ENCODE data around the gene FOXN3. TPM values are rescaled to one million over a fixed set of nuclear protein-coding genes. Genes with fewer than 3 reads are reported as not detected.

FOXN3 gene
- total RNA-seq, 1 donor from 2014 or later = 106 TPM

GRCh38 chr14:89378119-89378518, 38.9 kb downstream of the FOXN3 start:
- Mint-ChIP-seq H3K4me1 (peaks cover 57% of the 10 kb centered on the region), H3K9me3 (peaks cover 4% of the 10 kb centered on the region), H3K4me3 (no peak overlapping the region), H3K36me3 (ENCODE audit: low read depth) (peaks cover 13% of the 10 kb centered on the region), H3K27me3 (no peaks in the 10 kb centered on the region), H3K27ac (peak overlapping the region; percentile 43)
- ATAC-seq (ENCODE audit: low read depth) (peak; percentile 87), DNase-seq (no peak)
- CTCF ChIA-PET = interaction anchor here (1.1 kb wide), 1 partner anchor 9 kb away, joined by 3 read pairs; no protein-coding TSS in a partner anchor
- POLR2A ChIA-PET = interaction anchor here (1.0 kb wide), 1 partner anchor 12 kb away, joined by 3 read pairs; no protein-coding TSS in a partner anchor
- TF ChIP-seq, protein P1, sequence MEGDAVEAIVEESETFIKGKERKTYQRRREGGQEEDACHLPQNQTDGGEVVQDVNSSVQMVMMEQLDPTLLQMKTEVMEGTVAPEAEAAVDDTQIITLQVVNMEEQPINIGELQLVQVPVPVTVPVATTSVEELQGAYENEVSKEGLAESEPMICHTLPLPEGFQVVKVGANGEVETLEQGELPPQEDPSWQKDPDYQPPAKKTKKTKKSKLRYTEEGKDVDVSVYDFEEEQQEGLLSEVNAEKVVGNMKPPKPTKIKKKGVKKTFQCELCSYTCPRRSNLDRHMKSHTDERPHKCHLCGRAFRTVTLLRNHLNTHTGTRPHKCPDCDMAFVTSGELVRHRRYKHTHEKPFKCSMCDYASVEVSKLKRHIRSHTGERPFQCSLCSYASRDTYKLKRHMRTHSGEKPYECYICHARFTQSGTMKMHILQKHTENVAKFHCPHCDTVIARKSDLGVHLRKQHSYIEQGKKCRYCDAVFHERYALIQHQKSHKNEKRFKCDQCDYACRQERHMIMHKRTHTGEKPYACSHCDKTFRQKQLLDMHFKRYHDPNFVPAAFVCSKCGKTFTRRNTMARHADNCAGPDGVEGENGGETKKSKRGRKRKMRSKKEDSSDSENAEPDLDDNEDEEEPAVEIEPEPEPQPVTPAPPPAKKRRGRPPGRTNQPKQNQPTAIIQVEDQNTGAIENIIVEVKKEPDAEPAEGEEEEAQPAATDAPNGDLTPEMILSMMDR (IDR thresholded peaks at IDR 0.05) = no peak
- intact Hi-C loops (cut with micrococcal nuclease) = no loop called here

GRCh38 chr14:89377544-89377943, 39.5 kb downstream of the FOXN3 start:
- Mint-ChIP-seq H3K27ac (peak overlapping the region; percentile 33), H3K27me3 (no peaks in the 10 kb centered on the region), H3K36me3 (ENCODE audit: low read depth) (peaks cover 13% of the 10 kb centered on the region), H3K4me1 (peaks cover 57% of the 10 kb centered on the region), H3K9me3 (peaks cover 4% of the 10 kb centered on the region), H3K4me3 (no peak overlapping the region)
- TF ChIP-seq, protein P1 (IDR thresholded peaks at IDR 0.05) = no peak
- ATAC-seq (ENCODE audit: low read depth) (no peak), DNase-seq (no peak)
- POLR2A ChIA-PET = interaction anchor here (1.0 kb wide), 1 partner anchor 11 kb away, joined by 3 read pairs; no protein-coding TSS in a partner anchor
- intact Hi-C loops (cut with micrococcal nuclease) = no loop called here
- CTCF ChIA-PET = no interaction called here

- ChIA-PET POLR2A (interaction anchor here (0.7 to 1.0 kb wide), 3 partner anchors 10 to 256 kb away, joined by 3 to 9 read pairs (median 4); no protein-coding TSS in a partner anchor), CTCF (no interaction called here)
- Mint-ChIP-seq H3K4me1 (peaks cover 68% of the 10 kb centered on the region), H3K9me3 (no peaks in the 10 kb centered on the region), H3K27ac (no peak overlapping the region), H3K36me3 (ENCODE audit: low read depth) (peaks cover 5% of the 10 kb centered on the region), H3K27me3 (no peaks in the 10 kb centered on the region), H3K4me3 (no peak overlapping the region)
- TF ChIP-seq, protein P1 (IDR thresholded peaks at IDR 0.05) = no peak
- no peak for DNase-seq
- intact Hi-C loops (cut with micrococcal nuclease) = no loop called here
- no peak for ATAC-seq (ENCODE audit: low read depth)
Measured at GRCh38 chr14:89374908-89375307, 42.1 kb downstream of the FOXN3 start.

DNA sequence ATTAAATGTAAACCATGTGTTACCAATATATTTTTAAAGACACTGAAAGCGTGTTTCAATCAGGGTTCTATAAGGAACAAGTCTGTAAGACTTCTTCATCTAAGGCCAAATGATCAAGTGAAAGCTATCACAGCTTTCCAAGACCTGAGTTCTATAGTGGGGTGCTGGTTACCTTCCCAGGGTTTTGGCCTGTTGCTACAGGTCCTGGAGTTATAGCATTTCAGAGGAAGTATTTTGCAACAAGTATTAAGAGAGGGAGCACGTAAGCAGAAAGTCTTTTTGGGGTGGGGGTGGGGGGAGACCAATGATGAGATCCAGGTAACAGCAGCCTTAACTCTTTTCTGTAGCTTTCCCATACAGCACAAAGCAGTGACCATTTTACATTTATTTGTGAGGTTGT, 43.8 kb downstream of the FOXN3 start:
- POLR2A ChIA-PET = interaction anchor here (0.7 to 2.7 kb wide), 2 partner anchors 11 to 56 kb away, joined by 3 to 10 read pairs; no protein-coding TSS in a partner anchor
- Mint-ChIP-seq H3K4me3 (no peak overlapping the region), H3K27ac (peak overlapping the region; percentile 67), H3K27me3 (no peaks in the 10 kb centered on the region), H3K36me3 (ENCODE audit: low read depth) (peaks cover 9% of the 10 kb centered on the region), H3K9me3 (peaks cover 2% of the 10 kb centered on the region), H3K4me1 (peaks cover 69% of the 10 kb centered on the region)
- CTCF ChIA-PET = interaction anchor here (1.3 kb wide), 1 partner anchor 37 kb away, joined by 3 read pairs; no protein-coding TSS in a partner anchor
- intact Hi-C loops (cut with micrococcal nuclease) = loop anchor here (1.0 kb wide), 1 partner anchor 8 kb away; no protein-coding TSS in a partner anchor
- TF ChIP-seq, protein P1 (IDR thresholded peaks at IDR 0.05) = no peak
- ATAC-seq (ENCODE audit: low read depth) (no peak), DNase-seq (no peak)

GRCh38 chr14:89372512-89372883, 44.5 kb downstream of the FOXN3 start:
- H3K4me1 Mint-ChIP-seq = peaks cover 66% of the 10 kb centered on the region
- CTCF ChIA-PET = interaction anchor here (0.6 to 1.3 kb wide), 2 partner anchors 36 to 397 kb away, joined by 3 to 4 read pairs; no protein-coding TSS in a partner anchor
- H3K27ac Mint-ChIP-seq = peak overlapping the region; percentile 67
- H3K4me3 Mint-ChIP-seq = peak overlapping the region; percentile 36
- intact Hi-C loops (cut with micrococcal nuclease) = no loop called here
- peaks cover 2% of the 10 kb centered on the region for H3K9me3 Mint-ChIP-seq
- ATAC-seq (ENCODE audit: low read depth) = peak; percentile 35
- no peaks in the 10 kb centered on the region for H3K27me3 Mint-ChIP-seq
- TF ChIP-seq, protein P1 (IDR thresholded peaks at IDR 0.05) = no peak
- peaks cover 9% of the 10 kb centered on the region for H3K36me3 Mint-ChIP-seq (ENCODE audit: low read depth)
- DNase-seq = no peak
- POLR2A ChIA-PET = interaction anchor here (0.8 to 2.7 kb wide), 4 partner anchors 10 to 69 kb away, joined by 3 to 10 read pairs (median 4); no protein-coding TSS in a partner anchor

Data from activated B cell treated with CpG ODN at 0.5 μM for 24 hours (primary cell).